ENCODE results near the gene PPM1M.

Gene PPM1M

DNA sequence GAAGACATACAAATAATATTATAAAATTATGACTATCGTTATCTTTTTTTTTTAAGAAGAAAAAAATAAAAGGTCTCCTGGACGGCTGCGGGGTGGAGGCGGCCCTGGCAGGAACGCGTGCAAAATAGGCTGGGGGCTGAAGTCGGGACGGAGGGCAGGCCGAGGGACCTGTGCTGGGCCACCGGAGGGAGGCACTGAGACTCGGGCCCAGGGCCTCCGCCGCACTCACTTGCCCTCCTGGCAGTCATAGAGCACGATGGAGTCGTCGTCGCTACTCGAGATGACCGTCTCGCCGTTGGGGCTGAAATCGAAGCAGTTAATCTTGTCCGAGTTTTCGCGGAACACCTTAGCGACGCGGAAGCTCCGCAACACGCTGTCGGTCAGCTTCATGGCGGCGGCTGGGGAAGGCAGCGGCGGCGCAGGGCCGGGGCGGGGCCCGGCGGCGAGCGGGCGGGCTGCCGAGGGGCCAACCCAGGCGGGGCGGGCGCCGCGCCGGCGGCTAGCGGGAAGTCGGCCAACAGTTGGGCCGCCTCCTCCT is 32.5 kb downstream of the PPM1M start:
- DNase-seq = no peak
- Histone ChIP-seq H3K4me3 (ENCODE audit: low read depth, low read length) (peak overlapping the region; percentile 82), H3K9me3 (ENCODE audit: severe bottlenecking) (no peaks in the 10 kb centered on the region), H3K27me3 (ENCODE audit: insufficient read depth, low read depth, severe bottlenecking) (no peaks in the 10 kb centered on the region), H3K36me3 (peaks cover 16% of the 10 kb centered on the region), H3K27ac (peak overlapping the region; percentile 92)
- TF ChIP-seq, protein P1, sequence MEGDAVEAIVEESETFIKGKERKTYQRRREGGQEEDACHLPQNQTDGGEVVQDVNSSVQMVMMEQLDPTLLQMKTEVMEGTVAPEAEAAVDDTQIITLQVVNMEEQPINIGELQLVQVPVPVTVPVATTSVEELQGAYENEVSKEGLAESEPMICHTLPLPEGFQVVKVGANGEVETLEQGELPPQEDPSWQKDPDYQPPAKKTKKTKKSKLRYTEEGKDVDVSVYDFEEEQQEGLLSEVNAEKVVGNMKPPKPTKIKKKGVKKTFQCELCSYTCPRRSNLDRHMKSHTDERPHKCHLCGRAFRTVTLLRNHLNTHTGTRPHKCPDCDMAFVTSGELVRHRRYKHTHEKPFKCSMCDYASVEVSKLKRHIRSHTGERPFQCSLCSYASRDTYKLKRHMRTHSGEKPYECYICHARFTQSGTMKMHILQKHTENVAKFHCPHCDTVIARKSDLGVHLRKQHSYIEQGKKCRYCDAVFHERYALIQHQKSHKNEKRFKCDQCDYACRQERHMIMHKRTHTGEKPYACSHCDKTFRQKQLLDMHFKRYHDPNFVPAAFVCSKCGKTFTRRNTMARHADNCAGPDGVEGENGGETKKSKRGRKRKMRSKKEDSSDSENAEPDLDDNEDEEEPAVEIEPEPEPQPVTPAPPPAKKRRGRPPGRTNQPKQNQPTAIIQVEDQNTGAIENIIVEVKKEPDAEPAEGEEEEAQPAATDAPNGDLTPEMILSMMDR (IDR thresholded peaks at IDR 0.05; ENCODE audit: low read depth, low read length) = no peak

DNA sequence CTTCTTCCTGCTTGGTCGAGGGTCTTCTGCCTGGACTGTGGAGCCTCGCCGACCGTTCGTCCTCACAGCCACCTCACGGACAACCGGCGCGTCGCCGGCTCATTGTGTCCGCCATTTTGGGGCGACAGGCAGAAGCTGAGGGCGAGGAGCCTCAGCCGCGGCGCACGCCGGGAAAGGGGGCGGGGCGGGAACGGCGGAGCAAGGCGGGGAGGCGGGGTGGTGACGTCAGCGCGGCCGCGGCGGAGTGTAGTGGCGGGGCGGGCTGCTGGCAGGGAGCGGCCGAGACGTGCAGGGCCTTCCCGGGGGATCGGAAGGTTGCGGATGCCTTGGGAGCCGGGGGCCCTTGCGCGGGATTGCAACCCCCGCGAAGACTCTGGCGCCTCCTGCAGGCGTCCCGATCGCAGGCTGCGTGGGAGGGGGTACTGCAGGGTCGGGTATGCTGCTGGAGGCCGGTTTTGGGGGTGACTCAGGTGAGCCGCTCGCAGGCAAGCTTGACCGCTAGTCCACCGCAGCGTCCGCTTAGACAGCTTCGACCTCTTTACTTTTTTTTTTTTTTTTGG is 33.0 kb downstream of the PPM1M start, which contains the start of gene WDR82:
Gene WDR82 (minus strand): TSS at position 140 of the 560 bp plus-strand sequence. CDS start 288 bp downstream, outside the sequence.
- peak within 1 kb of the TSS; percentile 82 for H3K4me3 ChIP-seq (ENCODE audit: low read depth, low read length)
- no peaks in the 10 kb centered on the region for H3K9me3 ChIP-seq (ENCODE audit: severe bottlenecking)
- DNase-seq = peak; percentile 93
- peaks cover 16% of the 10 kb centered on the region for H3K36me3 ChIP-seq
- H3K27me3 ChIP-seq (ENCODE audit: insufficient read depth, low read depth, severe bottlenecking) = no peaks in the 10 kb centered on the region
- H3K27ac ChIP-seq = peak within 1 kb of the TSS; percentile 92
- TF ChIP-seq, protein P1 (IDR thresholded peaks at IDR 0.05; ENCODE audit: low read depth, low read length) = peak; percentile 53

DNA sequence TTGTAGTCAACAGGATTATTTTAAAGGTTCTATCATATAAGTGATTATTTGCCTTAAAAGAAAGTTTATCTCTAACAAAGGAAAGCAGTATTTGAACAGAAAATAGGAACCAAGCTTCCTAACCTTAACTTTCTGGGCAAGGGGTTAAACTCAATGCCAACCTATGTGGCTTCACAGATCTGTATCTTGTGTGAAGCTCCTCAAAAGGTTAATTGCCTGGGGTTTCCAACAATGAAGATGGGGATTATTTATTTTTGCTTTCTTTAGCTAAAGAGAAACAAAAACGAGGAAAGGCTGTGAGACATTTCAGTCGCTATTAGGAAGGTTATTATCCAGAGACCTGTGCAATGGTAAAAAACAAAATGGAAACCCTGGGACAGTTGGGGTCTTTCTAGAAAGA is 34.0 kb downstream of the PPM1M start:
- no peaks in the 10 kb centered on the region for H3K27me3 ChIP-seq (ENCODE audit: insufficient read depth, low read depth, severe bottlenecking)
- DNase-seq = no peak
- H3K9me3 ChIP-seq (ENCODE audit: severe bottlenecking) = no peaks in the 10 kb centered on the region
- H3K36me3 ChIP-seq = peaks cover 10% of the 10 kb centered on the region
- TF ChIP-seq, protein P1 (IDR thresholded peaks at IDR 0.05; ENCODE audit: low read depth, low read length) = no peak
- no peak overlapping the region for H3K27ac ChIP-seq
- no peak overlapping the region for H3K4me3 ChIP-seq (ENCODE audit: low read depth, low read length)

DNA sequence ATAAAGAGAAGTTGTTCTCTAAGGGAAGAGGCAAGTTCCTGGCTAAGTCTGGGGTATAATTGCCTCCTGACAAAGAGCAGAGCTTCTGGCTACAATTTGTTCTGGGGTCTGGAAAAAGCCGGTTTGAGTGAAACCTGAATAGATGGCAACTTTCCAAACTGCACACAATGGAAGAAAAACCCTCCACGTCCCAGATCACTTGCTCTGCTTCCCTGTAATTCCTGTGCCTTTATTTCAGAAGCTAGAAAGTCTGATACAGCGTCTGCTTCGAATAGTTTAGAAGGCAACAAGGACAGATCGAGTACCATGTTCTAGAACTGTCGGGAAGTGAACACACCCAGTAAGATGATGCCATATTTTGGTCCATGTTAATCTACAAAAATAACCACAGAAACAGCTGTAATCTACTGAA is 34.5 kb downstream of the PPM1M start:
- TF ChIP-seq, protein P1 (IDR thresholded peaks at IDR 0.05; ENCODE audit: low read depth, low read length) = no peak
- peaks cover 6% of the 10 kb centered on the region for H3K36me3 ChIP-seq
- no peaks in the 10 kb centered on the region for H3K9me3 ChIP-seq (ENCODE audit: severe bottlenecking)
- H3K4me3 ChIP-seq (ENCODE audit: low read depth, low read length) = no peak overlapping the region
- no peak overlapping the region for H3K27ac ChIP-seq
- no peaks in the 10 kb centered on the region for H3K27me3 ChIP-seq (ENCODE audit: insufficient read depth, low read depth, severe bottlenecking)
- DNase-seq = no peak

DNA sequence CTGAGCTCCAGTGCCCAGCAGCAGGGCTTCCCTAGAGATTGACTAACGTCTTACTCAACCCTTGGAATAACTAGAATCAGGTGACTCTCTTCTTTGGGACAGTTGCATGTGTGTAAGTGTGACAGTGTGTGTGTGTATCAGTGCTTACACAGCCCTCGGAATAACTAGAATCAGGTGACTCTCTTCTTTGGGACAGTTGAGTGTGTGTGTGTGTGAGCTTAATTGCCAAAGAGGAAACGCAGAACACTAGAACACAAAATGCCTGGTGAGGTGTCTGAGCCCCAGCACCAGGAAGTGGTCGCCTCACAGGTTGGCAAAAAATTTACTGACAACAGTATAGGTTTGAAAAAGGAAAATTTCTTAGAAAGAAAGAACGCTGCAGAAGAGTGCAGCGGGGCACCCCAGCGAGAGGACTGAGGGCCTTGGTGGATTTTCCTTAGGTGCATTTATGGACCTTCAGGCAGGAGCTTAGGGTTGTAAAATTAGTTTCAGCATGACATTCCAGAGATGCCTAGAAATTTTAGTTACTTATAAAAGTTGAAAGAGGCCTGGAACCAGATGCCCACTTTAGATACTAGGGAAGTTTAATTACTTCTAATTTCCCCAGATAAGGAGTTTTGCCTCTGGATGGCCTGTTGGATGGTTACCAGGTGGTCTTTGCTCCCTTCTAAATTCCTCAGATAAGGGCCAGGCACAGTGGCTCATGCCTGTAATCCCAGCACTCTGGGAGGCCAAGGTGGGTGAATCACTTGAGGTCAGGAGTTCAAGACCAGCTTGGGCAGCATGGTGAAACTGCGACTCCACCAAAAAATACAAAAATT is 36.6 kb downstream of the PPM1M start:
- no peaks in the 10 kb centered on the region for H3K27me3 ChIP-seq (ENCODE audit: insufficient read depth, low read depth, severe bottlenecking)
- no peak overlapping the region for H3K27ac ChIP-seq
- DNase-seq = no peak
- no peak overlapping the region for H3K4me3 ChIP-seq (ENCODE audit: low read depth, low read length)
- TF ChIP-seq, protein P1 (IDR thresholded peaks at IDR 0.05; ENCODE audit: low read depth, low read length) = no peak
- H3K36me3 ChIP-seq = no peaks in the 10 kb centered on the region; the same call in 1 of the 2 replicates
- H3K9me3 ChIP-seq (ENCODE audit: severe bottlenecking) = no peaks in the 10 kb centered on the region

Data from WERI-Rb-1 (cell line).